Esophagus muscularis mucosa (tissue), 4 donors: ENCODE data around the gene GRID1.

ENCODE experiments used
- EP300 ChIP-seq: sonication (generic); formaldehyde crosslinking; IDR thresholded peaks from one replicate; pipeline ENCODE4 v1.6.1; 2017; ENCODE audit warnings: antibody characterized with exemption
- POLR2A ChIP-seq: fragments of 450-650 bp; IDR thresholded peaks from one replicate; pipeline ENCODE4 v1.6.1; 2017; ENCODE audit warnings: antibody characterized with exemption, moderate library complexity, mild to moderate bottlenecking, low read depth
- POLR2AphosphoS5 ChIP-seq, 2 donors: sonication (generic); formaldehyde crosslinking; IDR thresholded peaks; one replicate each; pipeline ENCODE4 v1.6.1; 2017; ENCODE audit warnings: antibody characterized with exemption in 2 of 2
- TF ChIP-seq, protein P1 (sequence below), 3 experiments: fragments of 200-600 bp in 2 of 3; fragments of 450-650 bp in 1 of 3; sonication (generic) in 2 of 3; IDR thresholded peaks; one replicate each; pipeline ENCODE4 v1.5.1; 2017 to 2019; ENCODE audit warnings: antibody characterized with exemption in 3 of 3, mild to moderate bottlenecking in 2 of 3, moderate library complexity in 1 of 3

DNA sequence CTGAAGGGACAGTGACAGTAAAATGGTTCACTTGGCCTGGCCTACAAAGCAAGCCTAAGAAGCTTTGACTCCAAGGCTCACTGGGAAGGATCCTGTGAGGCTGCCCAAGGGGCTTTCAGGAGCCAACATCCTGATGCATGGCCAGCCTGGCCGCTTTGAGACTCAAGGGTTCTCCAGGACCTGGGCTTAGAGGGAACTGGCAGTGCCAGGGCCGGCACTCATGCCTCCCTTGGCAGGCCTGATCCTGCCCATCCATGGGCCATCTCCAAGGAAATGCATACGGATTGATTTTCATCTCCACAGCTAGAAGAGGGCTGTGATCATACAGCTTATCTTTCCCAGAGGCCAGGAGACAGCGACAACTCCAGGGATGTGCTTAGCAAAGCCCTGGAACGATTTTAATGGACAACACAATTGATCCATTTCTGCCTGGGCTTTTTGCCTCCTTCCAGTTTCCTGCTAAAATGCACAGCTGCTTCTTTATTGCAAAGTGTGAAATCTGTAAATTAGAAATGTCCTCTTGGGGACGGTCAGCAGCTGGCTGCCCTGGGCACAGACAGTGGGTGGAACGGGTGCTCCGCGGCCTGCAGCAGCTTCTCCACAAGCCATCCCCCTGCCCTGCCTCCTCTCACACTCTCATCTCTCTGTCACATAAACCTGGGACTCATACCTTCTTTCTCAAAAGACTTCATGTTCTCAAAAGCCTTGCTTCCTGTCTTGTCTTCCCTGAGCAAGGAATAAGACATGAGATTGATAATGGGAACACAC, 288.5 kb downstream of the GRID1 start:
- TF ChIP-seq POLR2AphosphoS5 (IDR thresholded peaks at IDR 0.05): no peak
- TF ChIP-seq, protein P1, sequence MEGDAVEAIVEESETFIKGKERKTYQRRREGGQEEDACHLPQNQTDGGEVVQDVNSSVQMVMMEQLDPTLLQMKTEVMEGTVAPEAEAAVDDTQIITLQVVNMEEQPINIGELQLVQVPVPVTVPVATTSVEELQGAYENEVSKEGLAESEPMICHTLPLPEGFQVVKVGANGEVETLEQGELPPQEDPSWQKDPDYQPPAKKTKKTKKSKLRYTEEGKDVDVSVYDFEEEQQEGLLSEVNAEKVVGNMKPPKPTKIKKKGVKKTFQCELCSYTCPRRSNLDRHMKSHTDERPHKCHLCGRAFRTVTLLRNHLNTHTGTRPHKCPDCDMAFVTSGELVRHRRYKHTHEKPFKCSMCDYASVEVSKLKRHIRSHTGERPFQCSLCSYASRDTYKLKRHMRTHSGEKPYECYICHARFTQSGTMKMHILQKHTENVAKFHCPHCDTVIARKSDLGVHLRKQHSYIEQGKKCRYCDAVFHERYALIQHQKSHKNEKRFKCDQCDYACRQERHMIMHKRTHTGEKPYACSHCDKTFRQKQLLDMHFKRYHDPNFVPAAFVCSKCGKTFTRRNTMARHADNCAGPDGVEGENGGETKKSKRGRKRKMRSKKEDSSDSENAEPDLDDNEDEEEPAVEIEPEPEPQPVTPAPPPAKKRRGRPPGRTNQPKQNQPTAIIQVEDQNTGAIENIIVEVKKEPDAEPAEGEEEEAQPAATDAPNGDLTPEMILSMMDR (IDR thresholded peaks at IDR 0.05): no peak
- TF ChIP-seq EP300: no peak
- TF ChIP-seq POLR2A: no peak
